Ovary (tissue), 3 donors: ENCODE data around the gene FAM170B.

ENCODE experiments used
- CTCF ChIP-seq, 3 donors: fragments of 450-650 bp in 2 of 3; fragments of 200-600 bp in 1 of 3; IDR thresholded peaks; one replicate each; pipeline versions ENCODE4 v1.5.1 to v1.8.0; 2016 to 2022; ENCODE audit warnings: antibody characterized with exemption in 3 of 3, mild to moderate bottlenecking in 1 of 3
- EP300 ChIP-seq: sonication (generic); formaldehyde crosslinking; IDR thresholded peaks from one replicate; pipeline ENCODE4 v1.6.1; 2017; ENCODE audit warnings: antibody characterized with exemption
- POLR2A ChIP-seq: fragments of 450-650 bp; IDR thresholded peaks from one replicate; pipeline ENCODE4 v1.6.1; 2017; ENCODE audit warnings: antibody characterized with exemption, mild to moderate bottlenecking, moderate library complexity
- donor health status: DM: no; HTN: no; CAD: no.

DNA sequence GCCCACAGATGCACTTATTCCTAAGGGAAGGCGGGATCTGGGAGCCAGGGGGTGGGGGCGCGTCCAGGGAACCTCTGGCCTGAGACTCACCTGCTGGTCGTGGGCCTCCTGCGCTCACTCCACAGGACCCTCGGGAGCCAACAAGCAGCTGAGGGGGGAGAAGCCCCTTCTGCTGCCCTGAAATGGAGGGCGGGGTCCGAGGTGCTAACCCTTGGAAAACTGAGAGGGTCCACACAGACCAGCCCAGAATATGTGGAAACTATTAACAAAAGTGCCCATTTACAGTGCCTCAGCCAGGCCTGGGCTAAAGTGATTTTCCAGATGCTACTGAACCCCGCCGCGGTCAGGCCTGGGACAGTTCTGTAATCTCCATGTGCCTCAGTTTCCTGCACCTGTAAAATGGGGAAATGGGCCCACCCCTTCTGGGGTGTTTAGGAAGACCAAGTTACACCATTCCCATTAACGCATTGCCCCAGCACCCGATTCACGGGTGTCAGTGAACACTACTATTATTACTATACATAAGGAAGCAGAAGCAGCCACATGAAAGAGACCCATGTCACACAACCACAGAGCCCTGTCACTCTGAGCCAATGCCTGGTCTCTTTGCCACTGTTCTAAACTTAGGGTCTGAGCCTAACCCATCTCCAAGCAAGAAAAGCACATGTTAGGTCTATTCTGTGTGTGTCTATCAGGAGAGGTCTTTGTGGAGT is 17.9 kb downstream of the FAM170B start:
- TF ChIP-seq CTCF (IDR thresholded peaks at IDR 0.05): no peak
- TF ChIP-seq POLR2A: no peak
- TF ChIP-seq EP300: no peak
